Measurements from ENCODE around the gene TES. TPM values are rescaled to one million over a fixed set of nuclear protein-coding genes. Genes with fewer than 3 reads are reported as not detected.

TES gene
- total and polyA plus RNA-seq, 2 of the 8 experiments (the other 6 are each of a cell fraction or from before 2014, with no cell fraction given) = 18.2 to 36.3 TPM

GRCh38 chr7:116208919-116209318, 1.4 kb upstream of the TES start (continued):
- TF ChIP-seq, protein P1, sequence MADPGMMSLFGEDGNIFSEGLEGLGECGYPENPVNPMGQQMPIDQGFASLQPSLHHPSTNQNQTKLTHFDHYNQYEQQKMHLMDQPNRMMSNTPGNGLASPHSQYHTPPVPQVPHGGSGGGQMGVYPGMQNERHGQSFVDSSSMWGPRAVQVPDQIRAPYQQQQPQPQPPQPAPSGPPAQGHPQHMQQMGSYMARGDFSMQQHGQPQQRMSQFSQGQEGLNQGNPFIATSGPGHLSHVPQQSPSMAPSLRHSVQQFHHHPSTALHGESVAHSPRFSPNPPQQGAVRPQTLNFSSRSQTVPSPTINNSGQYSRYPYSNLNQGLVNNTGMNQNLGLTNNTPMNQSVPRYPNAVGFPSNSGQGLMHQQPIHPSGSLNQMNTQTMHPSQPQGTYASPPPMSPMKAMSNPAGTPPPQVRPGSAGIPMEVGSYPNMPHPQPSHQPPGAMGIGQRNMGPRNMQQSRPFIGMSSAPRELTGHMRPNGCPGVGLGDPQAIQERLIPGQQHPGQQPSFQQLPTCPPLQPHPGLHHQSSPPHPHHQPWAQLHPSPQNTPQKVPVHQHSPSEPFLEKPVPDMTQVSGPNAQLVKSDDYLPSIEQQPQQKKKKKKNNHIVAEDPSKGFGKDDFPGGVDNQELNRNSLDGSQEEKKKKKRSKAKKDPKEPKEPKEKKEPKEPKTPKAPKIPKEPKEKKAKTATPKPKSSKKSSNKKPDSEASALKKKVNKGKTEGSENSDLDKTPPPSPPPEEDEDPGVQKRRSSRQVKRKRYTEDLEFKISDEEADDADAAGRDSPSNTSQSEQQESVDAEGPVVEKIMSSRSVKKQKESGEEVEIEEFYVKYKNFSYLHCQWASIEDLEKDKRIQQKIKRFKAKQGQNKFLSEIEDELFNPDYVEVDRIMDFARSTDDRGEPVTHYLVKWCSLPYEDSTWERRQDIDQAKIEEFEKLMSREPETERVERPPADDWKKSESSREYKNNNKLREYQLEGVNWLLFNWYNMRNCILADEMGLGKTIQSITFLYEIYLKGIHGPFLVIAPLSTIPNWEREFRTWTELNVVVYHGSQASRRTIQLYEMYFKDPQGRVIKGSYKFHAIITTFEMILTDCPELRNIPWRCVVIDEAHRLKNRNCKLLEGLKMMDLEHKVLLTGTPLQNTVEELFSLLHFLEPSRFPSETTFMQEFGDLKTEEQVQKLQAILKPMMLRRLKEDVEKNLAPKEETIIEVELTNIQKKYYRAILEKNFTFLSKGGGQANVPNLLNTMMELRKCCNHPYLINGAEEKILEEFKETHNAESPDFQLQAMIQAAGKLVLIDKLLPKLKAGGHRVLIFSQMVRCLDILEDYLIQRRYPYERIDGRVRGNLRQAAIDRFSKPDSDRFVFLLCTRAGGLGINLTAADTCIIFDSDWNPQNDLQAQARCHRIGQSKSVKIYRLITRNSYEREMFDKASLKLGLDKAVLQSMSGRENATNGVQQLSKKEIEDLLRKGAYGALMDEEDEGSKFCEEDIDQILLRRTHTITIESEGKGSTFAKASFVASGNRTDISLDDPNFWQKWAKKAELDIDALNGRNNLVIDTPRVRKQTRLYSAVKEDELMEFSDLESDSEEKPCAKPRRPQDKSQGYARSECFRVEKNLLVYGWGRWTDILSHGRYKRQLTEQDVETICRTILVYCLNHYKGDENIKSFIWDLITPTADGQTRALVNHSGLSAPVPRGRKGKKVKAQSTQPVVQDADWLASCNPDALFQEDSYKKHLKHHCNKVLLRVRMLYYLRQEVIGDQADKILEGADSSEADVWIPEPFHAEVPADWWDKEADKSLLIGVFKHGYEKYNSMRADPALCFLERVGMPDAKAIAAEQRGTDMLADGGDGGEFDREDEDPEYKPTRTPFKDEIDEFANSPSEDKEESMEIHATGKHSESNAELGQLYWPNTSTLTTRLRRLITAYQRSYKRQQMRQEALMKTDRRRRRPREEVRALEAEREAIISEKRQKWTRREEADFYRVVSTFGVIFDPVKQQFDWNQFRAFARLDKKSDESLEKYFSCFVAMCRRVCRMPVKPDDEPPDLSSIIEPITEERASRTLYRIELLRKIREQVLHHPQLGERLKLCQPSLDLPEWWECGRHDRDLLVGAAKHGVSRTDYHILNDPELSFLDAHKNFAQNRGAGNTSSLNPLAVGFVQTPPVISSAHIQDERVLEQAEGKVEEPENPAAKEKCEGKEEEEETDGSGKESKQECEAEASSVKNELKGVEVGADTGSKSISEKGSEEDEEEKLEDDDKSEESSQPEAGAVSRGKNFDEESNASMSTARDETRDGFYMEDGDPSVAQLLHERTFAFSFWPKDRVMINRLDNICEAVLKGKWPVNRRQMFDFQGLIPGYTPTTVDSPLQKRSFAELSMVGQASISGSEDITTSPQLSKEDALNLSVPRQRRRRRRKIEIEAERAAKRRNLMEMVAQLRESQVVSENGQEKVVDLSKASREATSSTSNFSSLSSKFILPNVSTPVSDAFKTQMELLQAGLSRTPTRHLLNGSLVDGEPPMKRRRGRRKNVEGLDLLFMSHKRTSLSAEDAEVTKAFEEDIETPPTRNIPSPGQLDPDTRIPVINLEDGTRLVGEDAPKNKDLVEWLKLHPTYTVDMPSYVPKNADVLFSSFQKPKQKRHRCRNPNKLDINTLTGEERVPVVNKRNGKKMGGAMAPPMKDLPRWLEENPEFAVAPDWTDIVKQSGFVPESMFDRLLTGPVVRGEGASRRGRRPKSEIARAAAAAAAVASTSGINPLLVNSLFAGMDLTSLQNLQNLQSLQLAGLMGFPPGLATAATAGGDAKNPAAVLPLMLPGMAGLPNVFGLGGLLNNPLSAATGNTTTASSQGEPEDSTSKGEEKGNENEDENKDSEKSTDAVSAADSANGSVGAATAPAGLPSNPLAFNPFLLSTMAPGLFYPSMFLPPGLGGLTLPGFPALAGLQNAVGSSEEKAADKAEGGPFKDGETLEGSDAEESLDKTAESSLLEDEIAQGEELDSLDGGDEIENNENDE (IDR thresholded peaks at IDR 0.05; ENCODE audit: insufficient replicate concordance, low read length) = no peak
- TF ChIP-seq TBP (IDR thresholded peaks at IDR 0.05; ENCODE audit: low read depth, low read length) = no peak
- no peak for TF ChIP-seq EGR1 (IDR thresholded peaks at IDR 0.05; ENCODE audit: borderline replicate concordance, low read depth, low read length)
- TF ChIP-seq RAD21 (IDR thresholded peaks at IDR 0.05 in 1 of 2, conservative IDR thresholded peaks at IDR 0.05 in 1 of 2; ENCODE audit: low read depth in 2 of 2, low read length in 2 of 2) = no peak
- no peak for TF ChIP-seq RXRA (IDR thresholded peaks at IDR 0.05; ENCODE audit: insufficient read depth, low read depth, low read length)
